ENCODE data around the gene GIPC3.
A peak's percentile ranks its signal among the peaks of the same experiment; 100 is the strongest.
"Not testable (repeated sequence)": the region's sequence is repeated elsewhere in the genome, so short reads cannot be mapped to it uniquely, and the experiment has no call there.

The GIPC3 gene

DNA sequence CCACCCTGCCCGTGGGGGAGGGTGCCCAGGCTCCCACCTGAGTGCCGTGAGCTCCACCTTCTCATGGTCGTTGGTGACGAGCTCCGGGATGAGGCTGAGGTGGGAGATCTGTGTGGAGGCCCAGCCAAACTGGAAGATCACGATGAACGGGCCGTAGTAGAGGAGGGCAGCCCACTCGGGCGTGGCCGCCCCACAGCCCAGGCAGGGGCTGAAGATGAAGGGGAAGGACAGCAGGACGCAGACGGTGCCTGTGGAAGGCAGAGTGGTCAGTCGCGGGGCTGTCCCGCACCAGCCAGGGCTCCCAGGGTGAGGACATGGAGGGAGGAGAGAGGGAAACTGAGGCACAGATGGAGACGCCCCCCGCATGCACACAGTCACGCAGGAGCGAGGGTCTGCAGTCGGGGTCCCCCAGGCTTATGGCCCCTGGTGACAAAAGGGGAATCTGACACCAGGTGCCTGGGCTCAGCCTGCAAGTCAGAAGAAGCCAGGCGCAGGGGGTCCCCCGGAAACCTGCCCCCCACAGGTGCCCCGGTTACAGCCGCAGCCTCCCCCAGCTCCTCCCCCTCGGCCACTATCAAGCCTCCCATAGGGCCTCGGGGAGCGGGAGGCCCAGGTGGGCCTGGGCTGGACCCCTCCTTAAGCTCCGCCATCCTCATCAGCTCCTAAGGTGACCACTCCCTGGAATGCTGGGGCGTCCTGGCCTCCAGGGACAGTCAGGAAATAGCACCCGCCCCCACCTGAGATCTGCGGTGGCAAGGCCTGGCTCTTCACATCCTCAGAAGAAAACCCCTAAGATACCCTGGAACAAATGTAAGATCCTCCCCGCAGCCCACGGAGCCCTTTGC, 34.1 kb upstream of the GIPC3 start:
- no peak for DNase-seq (ENCODE audit: low spot score)

- DNase-seq (ENCODE audit: low spot score): no peak
Observed at GRCh38 chr19:3551792-3552095, 33.5 kb upstream of the GIPC3 start.

DNA sequence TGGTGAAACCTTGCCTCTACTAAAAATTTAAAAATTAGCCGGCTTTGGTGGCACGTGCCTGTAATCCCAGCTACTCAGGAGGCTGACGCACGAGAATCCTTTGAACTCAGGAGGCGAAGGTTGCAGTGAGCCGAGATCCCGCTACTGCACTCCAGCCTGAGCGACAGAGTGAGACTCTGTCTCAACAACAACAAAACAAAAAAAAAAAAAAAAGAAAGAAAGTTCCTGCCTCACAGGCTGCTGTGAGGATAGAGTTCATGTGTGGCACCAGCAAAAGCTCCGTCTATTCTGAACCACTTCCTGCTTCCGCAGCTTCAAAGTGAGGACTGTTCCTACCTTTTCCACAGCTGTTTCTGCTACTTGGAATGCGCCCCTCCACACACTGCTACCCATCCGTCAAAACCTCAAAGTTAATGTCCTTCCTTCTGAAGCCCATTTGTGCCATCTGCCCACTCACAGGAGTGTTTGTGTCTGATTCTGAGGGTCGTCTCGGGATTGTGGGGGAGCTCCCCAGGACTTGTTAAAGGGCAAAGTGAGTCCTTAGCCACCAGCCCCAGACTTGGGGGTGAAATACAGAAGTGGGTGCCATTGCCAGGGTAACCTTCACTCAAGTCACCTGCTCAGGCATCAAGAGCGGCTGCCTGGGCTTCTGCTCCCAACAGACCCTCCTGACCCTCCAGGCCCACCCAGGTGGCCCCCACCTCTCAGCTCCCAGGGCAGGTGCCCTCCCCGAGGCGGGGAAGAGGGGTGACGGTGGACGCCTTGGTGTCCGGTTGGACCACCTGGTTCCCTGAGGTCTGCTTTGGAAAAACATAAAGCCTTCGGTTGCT, 30.8 kb upstream of the GIPC3 start:
- no peak for DNase-seq (ENCODE audit: low spot score)

GRCh38 chr19:3555653-3556422, 29.4 kb upstream of the GIPC3 start:
- DNase-seq (ENCODE audit: low spot score): no peak

DNA sequence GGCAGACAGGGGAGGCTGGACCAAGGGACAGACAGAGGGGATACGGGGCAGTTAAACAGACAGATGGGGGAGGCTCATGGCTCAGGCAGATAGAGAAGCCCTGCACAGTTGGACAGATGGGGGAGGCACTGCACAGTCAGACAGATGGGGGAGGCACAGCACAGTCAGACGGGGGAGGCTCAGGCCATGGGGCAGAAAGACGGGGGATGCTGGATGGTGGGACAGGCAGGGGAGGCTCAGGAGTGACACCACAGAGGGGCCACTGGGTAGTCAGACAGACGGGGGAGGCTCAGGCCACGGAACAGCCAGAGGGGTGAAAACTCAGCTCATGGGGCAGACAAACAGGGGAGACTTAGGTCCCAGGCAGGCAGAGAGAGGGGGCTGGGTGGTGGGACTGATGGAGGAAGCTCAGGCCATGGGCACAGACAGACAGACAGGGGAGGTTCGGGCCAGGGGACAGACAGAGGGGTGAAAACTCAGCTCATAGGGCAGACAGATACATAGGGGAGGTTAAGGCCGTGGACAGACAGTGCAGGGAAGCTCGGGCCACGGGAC, 28.8 kb upstream of the GIPC3 start:
- DNase-seq (ENCODE audit: low spot score): no peak

- peak; percentile 77 for DNase-seq (ENCODE audit: low spot score)
Observed at GRCh38 chr19:3556978-3557460, 28.3 kb upstream of the GIPC3 start.

- DNase-seq (ENCODE audit: low spot score): peak; percentile 100
Observed at GRCh38 chr19:3557461-3558248, 27.6 kb upstream of the GIPC3 start, which contains the start of gene MFSD12. TSS of gene MFSD12 (minus strand) at chr19:3557586. CDS start at chr19:3557403, 183 bp downstream.

DNA sequence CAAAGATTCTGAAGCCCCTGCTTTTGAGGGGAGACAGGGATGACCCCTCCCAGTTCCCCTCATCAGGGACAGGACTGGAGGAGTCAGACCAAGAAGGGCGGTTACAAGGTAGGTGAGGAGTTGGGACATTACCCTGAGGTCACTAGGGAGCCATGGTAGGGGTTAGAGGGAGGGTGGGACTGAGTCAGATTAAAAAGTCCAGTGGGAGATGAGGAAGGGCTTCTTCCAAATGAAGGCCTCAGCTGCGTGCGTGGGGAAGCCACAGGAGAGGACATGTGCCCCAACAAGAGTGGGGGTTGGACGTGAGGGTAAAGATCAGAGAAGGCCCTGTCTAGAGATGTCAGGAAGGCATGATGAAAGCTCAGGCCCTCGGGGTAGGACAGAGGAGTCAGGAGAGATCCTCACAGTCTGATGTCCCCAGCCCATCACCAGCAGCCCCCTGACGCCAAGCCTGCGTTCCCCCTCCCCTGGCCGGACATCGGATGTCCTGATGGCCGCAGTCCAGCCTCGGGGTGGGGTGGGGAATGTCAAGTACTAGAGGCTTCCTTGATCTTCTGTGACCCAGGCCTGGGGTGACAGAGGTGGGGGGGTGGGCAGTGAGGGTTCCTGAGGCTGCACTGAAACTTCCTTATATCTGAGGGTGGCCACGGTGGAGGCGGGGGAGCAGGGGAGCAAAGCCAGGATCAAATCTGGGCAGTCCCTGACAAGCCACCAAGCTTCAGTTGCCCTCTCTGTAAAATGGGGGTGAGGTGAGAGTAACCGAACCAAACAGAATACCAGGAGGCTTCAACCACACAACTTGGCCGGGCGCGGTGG, 21.4 kb upstream of the GIPC3 start:
- DNase-seq (ENCODE audit: low spot score): no peak

GRCh38 chr19:3565139-3565538, 20.1 kb upstream of the GIPC3 start:
- DNase-seq (ENCODE audit: low spot score): no peak

DNA sequence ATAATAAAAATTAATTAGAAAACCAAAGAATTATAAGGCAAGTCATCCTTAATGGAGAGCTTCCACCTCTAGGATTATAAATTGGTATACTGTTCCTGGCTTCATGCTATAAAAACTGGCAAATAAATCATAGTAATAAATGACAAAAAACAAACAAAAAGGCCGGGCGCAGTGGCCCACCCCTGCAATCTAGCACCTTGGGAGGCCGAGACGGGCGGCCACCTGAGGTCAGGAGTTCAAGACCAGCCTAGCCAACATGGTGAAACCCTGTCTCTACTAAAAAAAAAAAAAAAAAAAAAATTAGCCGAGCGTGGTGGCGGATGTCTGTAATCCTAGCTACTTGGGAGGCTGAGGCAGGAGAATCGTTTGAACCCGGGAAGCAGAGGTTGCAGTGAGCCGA, 15.2 kb upstream of the GIPC3 start:
- DNase-seq (ENCODE audit: low spot score): not testable (repeated sequence)

DNA sequence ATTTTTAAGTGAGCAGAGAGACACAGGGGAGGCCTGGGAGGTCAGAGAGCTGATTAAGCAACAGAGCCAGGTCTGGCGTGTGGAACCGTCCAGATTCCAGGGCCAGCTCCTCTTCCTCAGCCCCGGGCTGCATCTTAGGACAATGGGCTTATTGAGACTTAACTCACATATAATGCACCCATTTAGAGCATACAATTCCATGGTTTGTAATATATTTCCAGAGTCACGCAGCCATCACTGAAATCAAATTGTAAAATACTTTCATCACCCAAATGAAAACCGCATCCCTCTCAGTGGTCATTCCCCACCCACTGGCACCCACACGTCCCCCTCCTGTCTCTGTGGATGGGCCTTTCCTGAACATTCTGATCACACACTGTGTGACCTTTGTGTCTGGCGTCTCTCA, 14.7 kb upstream of the GIPC3 start:
- DNase-seq (ENCODE audit: low spot score): no peak

GRCh38 chr19:3572132-3572854, 13.0 kb upstream of the GIPC3 start:
- DNase-seq (ENCODE audit: low spot score): peak; percentile 98

DNA sequence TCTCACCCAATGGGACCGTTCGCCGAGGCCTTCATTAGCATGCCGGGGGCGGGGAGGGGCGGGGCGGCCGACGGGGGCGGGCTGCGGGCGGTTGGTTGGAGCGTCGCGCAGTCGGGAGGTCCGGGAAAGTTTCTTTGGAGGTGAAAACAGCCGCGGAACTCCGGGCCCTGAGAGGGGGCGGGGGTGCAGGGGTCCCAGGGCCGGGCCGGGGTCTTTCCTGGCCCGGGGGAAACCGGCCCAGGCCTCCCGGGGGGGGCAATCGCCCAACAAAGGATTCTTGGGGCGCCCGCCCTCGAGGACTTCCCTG, 12.5 kb upstream of the GIPC3 start, which contains the start of gene HMG20B:
HMG20B (plus strand) TSS at position 90 of the 307 bp plus-strand sequence. CDS start 366 bp downstream, outside the sequence.
- no peak for DNase-seq (ENCODE audit: low spot score)

DNA sequence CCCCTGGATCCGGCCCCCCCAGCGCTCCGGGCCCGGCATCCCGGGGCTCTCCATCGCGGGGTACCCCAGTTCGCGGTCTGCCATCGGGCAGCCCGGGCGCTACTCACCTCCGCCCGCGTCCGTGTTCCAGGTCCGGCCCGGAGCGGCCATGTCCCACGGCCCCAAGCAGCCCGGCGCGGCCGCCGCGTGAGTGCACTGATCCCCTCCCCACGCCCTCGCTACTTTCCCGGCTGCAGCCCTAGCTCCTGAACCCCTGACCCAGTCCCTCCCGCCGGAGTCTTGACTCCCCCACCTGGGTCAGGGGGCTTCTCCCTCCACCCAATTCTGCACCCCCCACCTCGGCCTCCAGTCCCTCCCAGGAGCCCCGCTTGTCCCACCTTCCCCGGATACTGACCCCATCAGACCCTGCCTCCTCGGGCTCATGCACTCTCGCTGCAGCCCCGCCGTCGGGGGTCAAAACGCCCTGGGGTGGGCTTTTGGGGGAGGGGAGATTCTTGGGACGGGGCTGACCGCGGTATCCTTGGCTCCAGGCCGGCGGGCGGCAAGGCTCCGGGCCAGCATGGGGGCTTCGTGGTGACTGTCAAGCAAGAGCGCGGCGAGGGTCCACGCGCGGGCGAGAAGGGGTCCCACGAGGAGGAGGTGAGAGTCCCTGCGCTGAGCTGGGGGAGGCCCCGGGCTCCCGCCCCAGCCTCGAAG, 12.0 kb upstream of the GIPC3 start:
- no peak for DNase-seq (ENCODE audit: low spot score)

GRCh38 chr19:3573858-3574637, 11.2 kb upstream of the GIPC3 start:
- DNase-seq (ENCODE audit: low spot score): peak; percentile 96

GRCh38 chr19:3575260-3575741, 10.0 kb upstream of the GIPC3 start:
- DNase-seq (ENCODE audit: low spot score): no peak

- no peak for DNase-seq (ENCODE audit: low spot score)
Observed at GRCh38 chr19:3575949-3576673, 9.2 kb upstream of the GIPC3 start.
